GM10847 (cell line): Measurements from ENCODE around the gene ESD.

ENCODE experiments used
- POLR2A ChIP-seq: IDR thresholded peaks from 2 replicates; pipeline ENCODE4 v1.6.1; 2011; ENCODE audit not compliant: insufficient read length; ENCODE audit errors: extremely low read depth

The ESD gene, protein sequence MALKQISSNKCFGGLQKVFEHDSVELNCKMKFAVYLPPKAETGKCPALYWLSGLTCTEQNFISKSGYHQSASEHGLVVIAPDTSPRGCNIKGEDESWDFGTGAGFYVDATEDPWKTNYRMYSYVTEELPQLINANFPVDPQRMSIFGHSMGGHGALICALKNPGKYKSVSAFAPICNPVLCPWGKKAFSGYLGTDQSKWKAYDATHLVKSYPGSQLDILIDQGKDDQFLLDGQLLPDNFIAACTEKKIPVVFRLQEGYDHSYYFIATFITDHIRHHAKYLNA

GRCh38 chr13:46796515-46797474 is at the start of gene ESD:
ESD (minus strand) TSS chr13:46797161; CDS start chr13:46791413, 5,748 bp downstream.
- peak; percentile 64 for TF ChIP-seq POLR2A

- TF ChIP-seq POLR2A, result no peak
Observed at GRCh38 chr13:46846726-46847125, 49.8 kb upstream of the ESD start.

- no peak for TF ChIP-seq POLR2A
Observed at GRCh38 chr13:46845146-46845545, 48.2 kb upstream of the ESD start.

DNA sequence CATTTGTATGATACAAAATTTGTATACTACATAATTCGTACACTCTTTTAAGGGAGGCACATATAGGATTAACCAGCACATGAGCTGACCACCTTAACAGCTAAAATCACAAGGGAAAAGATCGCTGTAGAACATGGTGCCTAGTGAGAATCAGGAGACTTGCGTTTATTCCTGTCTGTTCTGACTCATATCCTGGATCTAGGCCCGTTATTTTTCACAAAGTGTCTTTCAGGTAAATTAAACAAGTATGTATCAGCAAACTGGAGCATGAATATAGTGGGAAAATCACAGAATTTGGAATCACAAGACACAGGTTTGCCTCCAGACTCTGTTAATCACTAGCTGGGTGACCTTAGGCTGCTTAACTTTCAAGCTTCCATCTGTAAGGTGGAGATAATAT is 47.5 kb upstream of the ESD start:
- TF ChIP-seq POLR2A, result no peak

GRCh38 chr13:46839399-46839798 is 42.4 kb upstream of the ESD start:
- no peak for TF ChIP-seq POLR2A

- TF ChIP-seq POLR2A, result no peak
Observed at GRCh38 chr13:46834657-46835056, 37.7 kb upstream of the ESD start.

DNA sequence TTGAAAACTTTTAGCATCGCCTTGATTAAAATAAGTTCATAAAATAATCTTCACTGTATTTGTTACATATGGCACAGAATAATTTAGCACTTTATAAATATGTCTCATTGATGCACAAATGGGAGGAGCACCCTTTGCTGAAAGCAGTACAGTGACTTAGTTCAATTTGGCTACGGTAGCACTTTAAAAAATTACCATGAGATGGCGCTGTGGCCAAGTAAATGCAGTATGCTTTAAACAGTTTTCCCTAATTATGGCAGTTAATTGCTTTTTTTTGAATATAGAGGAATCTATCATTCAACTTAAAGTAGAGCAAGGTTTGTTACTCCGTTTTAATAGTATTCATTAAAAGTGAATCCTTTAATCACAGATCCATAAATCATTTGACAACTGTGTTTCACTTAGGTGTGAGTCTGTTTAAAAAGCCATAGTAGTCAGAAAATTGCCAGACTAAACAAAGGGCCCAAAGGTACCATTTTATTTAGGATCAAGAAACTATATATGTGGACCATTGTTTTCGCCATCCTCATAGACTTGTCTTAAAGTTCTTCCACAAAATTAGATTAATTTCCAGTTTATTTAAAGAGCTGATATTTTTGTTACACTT is 34.7 kb upstream of the ESD start:
- TF ChIP-seq POLR2A, result no peak

GRCh38 chr13:46830405-46831005 is 33.5 kb upstream of the ESD start:
- TF ChIP-seq POLR2A, result no peak

GRCh38 chr13:46822551-46822950 is 25.6 kb upstream of the ESD start:
- TF ChIP-seq POLR2A, result no peak

- TF ChIP-seq POLR2A, result no peak
Observed at GRCh38 chr13:46817838-46818476, 21.0 kb upstream of the ESD start.

DNA sequence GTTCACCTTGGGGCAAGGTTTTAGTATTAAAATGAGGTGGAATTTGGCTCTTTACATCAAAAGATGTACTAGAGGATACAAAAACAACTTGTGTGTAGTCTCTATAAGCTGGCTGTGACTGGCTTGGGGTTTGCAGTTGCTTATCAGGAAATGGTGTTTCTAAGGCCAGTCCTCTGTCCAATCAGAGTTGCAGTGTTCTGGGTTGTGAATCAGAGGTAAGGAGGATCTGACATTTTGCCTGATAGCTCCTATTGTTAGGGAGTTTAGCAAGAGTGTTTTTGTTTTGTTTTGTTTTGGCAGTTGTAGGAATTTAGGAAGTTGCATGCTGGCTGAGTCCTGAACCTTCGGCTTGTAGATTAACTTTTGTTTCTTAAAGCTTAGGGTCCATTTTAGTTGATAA is 20.1 kb upstream of the ESD start:
- TF ChIP-seq POLR2A, result no peak

DNA sequence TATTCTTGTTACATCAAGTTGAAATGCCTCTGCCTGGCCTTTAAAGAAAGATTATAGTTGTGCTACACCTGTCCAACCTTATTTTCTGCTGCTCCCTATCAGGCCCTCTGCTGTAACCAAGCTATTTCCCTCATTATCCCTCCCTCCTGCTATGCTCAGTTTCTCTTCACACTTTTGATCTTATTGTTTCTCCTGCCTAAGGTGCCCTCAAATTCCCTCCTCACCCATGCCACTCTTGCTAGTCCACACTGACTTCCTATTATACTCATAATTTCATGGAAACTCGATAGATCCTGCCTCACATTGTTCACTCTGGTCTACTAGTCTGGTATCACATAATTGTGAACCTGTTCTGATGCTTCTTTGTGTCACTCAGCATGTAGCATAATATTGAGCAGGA is 19.4 kb upstream of the ESD start:
- no peak for TF ChIP-seq POLR2A

DNA sequence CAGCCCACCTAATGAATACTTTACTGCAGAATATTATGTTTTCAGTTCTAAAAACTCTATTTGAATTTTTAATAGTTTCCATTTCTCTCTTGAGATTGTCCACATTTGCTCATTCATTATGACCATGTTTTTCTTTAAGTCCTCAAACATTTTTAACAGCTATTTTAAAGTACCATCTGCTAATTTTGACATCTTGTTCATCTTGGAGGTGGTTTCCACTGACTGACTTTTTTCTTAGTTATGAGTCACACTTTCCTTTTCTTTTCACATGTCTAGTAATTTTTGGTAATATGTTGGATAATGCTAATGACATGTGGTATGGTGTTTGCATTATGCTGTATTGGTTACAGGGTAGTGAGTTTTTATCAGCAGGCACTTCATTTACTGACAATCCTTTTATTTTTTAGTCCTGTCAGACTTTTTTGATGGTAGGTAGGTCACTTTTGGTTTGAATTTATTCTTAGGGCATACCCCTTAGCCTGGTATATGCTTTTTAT is 15.4 kb upstream of the ESD start:
- TF ChIP-seq POLR2A, result no peak

DNA sequence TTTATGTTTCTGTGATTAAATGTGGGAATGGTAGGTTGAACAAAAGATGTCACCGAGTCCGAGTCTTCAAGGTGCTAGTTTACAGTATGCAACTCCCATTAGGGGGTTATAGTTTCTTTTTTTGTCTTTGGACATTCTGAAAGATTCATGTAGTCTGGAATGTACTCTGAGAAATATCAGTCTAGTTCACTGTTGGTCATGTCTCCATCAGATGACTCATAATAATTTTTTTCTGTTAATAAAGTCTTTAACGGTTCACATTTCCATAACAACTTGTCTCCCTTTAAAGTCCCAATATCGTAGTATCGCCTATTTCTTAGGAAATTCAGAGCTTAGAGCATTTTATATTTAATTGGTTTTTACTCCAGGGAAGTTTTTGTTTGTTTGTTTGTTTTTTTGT is 13.5 kb upstream of the ESD start:
- no peak for TF ChIP-seq POLR2A

DNA sequence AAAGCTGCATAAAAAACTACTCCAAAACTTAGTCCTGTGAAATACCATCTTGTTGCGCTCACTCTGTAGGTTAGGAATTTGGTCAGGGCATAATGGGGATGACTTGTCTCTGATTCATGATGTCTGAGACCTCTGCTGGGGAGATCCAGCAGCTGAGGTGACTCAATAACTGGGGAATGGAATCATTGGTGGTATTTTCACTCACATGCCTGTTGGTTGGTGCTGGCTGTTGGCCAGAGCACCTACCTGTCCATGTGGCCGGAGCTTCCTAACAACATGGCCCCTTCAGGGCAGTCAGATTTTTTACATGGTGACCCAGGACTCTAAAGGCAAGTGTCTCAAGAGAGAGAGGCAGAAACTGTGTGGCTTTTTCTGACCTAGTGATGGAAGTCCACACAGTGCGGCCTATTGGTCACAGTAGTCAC is 7.4 kb upstream of the ESD start:
- no peak for TF ChIP-seq POLR2A

GRCh38 chr13:46803586-46803985 is 6.6 kb upstream of the ESD start:
- no peak for TF ChIP-seq POLR2A
